DOHH2 (cell line): Measurements from ENCODE around the gene AURKA.

Source experiments
- EZH2phosphoT487 ChIP-seq: fragments of 200-600 bp; sonication (generic); IDR thresholded peaks from 2 replicates; pipeline ENCODE4 v1.6.1; 2017; ENCODE audit warnings: borderline replicate concordance, mild to moderate bottlenecking, antibody characterized with exemption, low read length, moderate library complexity, mixed read lengths
- TF ChIP-seq, protein P1 (sequence below): fragments of 200-600 bp; sonication (generic); IDR thresholded peaks from one replicate; pipeline ENCODE4 v1.5.1; 2014; ENCODE audit warnings: antibody characterized with exemption, mild to moderate bottlenecking, low read depth, low read length; ENCODE audit not compliant: poor library complexity, severe bottlenecking

DNA sequence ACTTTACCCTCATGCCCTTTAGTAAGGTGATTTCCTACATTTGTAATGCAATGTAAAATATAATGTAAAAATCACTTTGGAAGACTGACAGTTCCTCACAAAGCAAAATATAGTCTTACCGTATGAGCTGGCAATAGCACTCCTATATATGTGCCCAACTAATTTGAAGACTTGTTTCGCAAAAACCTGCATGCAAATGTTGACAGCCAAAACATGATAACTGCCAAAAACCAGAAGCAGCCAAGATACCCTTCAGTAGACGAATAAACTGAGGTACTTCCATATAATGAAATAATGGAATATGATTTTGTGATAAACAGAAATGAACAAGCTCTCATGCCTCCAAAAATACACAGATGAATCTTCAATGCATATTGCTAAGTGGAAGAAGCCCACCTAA, 13.6 kb downstream of the AURKA start:
- TF ChIP-seq, protein P1, sequence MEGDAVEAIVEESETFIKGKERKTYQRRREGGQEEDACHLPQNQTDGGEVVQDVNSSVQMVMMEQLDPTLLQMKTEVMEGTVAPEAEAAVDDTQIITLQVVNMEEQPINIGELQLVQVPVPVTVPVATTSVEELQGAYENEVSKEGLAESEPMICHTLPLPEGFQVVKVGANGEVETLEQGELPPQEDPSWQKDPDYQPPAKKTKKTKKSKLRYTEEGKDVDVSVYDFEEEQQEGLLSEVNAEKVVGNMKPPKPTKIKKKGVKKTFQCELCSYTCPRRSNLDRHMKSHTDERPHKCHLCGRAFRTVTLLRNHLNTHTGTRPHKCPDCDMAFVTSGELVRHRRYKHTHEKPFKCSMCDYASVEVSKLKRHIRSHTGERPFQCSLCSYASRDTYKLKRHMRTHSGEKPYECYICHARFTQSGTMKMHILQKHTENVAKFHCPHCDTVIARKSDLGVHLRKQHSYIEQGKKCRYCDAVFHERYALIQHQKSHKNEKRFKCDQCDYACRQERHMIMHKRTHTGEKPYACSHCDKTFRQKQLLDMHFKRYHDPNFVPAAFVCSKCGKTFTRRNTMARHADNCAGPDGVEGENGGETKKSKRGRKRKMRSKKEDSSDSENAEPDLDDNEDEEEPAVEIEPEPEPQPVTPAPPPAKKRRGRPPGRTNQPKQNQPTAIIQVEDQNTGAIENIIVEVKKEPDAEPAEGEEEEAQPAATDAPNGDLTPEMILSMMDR: no peak
- no peak for TF ChIP-seq EZH2phosphoT487
